Fibroblast of skin of left biceps (primary cell): ENCODE data around the gene EEF2K.
A peak's percentile ranks its signal among the peaks of the same experiment; 100 is the strongest.
"Not testable (repeated sequence)": the region's sequence is repeated elsewhere in the genome, so short reads cannot be mapped to it uniquely, and the experiment has no call there.

Source experiments
- DNase-seq, 2 experiments: peaks; one replicate each; pipeline ENCODE4 v3.0.0-alpha.2; 2013; ENCODE audit warnings: low read depth in 2 of 2

EEF2K gene

GRCh38 chr16:22206013-22206841 lies at the start of gene EEF2K:
TSS of gene EEF2K (plus strand) at chr16:22206278. CDS start at chr16:22225730, 19,452 bp downstream.
- peak; percentile 71 to 76 for DNase-seq

- no peak for DNase-seq
These were observed 44.7 kb upstream of the EEF2K start for GRCh38 chr16:22161401-22161800.

- no peak for DNase-seq
These were observed 44.0 kb upstream of the EEF2K start, which contains the start of gene SDR42E2 for GRCh38 chr16:22161999-22162655. TSS of gene SDR42E2 (plus strand) at chr16:22162506. CDS start at chr16:22165583, 3,077 bp downstream.

GRCh38 chr16:22162656-22163009 lies 43.4 kb upstream of the EEF2K start:
- no peak for DNase-seq

GRCh38 chr16:22163806-22164205 lies 42.3 kb upstream of the EEF2K start:
- DNase-seq: no peak

- no peak for DNase-seq
These were observed 41.6 kb upstream of the EEF2K start for GRCh38 chr16:22164482-22164881.

- DNase-seq: no peak
These were observed 40.4 kb upstream of the EEF2K start for GRCh38 chr16:22165508-22166285.

GRCh38 chr16:22171953-22172352 lies 34.1 kb upstream of the EEF2K start:
- DNase-seq: no peak

- not testable (repeated sequence) for DNase-seq
These were observed 33.4 kb upstream of the EEF2K start for GRCh38 chr16:22172642-22173041.

- DNase-seq: no peak
These were observed 31.4 kb upstream of the EEF2K start for GRCh38 chr16:22174642-22175041.

GRCh38 chr16:22177968-22178930 lies 27.8 kb upstream of the EEF2K start:
- no peak for DNase-seq

GRCh38 chr16:22181426-22181825 lies 24.7 kb upstream of the EEF2K start:
- DNase-seq: no peak

GRCh38 chr16:22181843-22182242 lies 24.2 kb upstream of the EEF2K start:
- DNase-seq: no peak

GRCh38 chr16:22183335-22183734 lies 22.7 kb upstream of the EEF2K start:
- DNase-seq: no peak

GRCh38 chr16:22183901-22184614 lies 22.0 kb upstream of the EEF2K start:
- DNase-seq: no peak

GRCh38 chr16:22184615-22184968 lies 21.5 kb upstream of the EEF2K start:
- no peak for DNase-seq

GRCh38 chr16:22186517-22186916 lies 19.6 kb upstream of the EEF2K start:
- no peak for DNase-seq

- no peak for DNase-seq
These were observed 17.8 kb upstream of the EEF2K start for GRCh38 chr16:22188267-22188594.

- DNase-seq: peak; percentile 54 to 64
These were observed 17.3 kb upstream of the EEF2K start for GRCh38 chr16:22188595-22189442.
